ENCODE results near the gene GRID2IP.
A peak's percentile ranks its signal among the peaks of the same experiment; 100 is the strongest.

Gene GRID2IP

GRCh38 chr7:6516387-6516983 lies 34.8 kb downstream of the GRID2IP start:
- peak; percentile 81 for DNase-seq

- DNase-seq, result no peak
Measured at GRCh38 chr7:6513541-6513940, 37.7 kb downstream of the GRID2IP start.

- DNase-seq, result no peak
Measured at GRCh38 chr7:6512892-6513291, 38.4 kb downstream of the GRID2IP start.

- DNase-seq, result no peak
Measured at GRCh38 chr7:6510476-6511133, 40.7 kb downstream of the GRID2IP start.

- DNase-seq, result no peak
Measured at GRCh38 chr7:6508950-6509349, 42.3 kb downstream of the GRID2IP start.

- no peak for DNase-seq
Measured at GRCh38 chr7:6508539-6508938, 42.7 kb downstream of the GRID2IP start.

- DNase-seq, result no peak
Measured at GRCh38 chr7:6507906-6508305, 43.4 kb downstream of the GRID2IP start.

- no peak for DNase-seq
Measured at GRCh38 chr7:6505685-6506559, 45.3 kb downstream of the GRID2IP start.

- DNase-seq, result no peak
Measured at GRCh38 chr7:6504996-6505395, 46.3 kb downstream of the GRID2IP start.

GRCh38 chr7:6502886-6503285 lies 48.4 kb downstream of the GRID2IP start:
- no peak for DNase-seq

- DNase-seq, result no peak
Measured at GRCh38 chr7:6501586-6502564, 49.4 kb downstream of the GRID2IP start.

GRCh38 chr7:6500691-6501090 lies 50.6 kb downstream of the GRID2IP start:
- DNase-seq, result no peak

- no peak for DNase-seq
Measured at GRCh38 chr7:6497994-6498393, 53.3 kb downstream of the GRID2IP start.

- DNase-seq, result no peak
Measured at GRCh38 chr7:6497637-6497905, 53.7 kb downstream of the GRID2IP start.

GRCh38 chr7:6496842-6497636 lies 54.2 kb downstream of the GRID2IP start:
- no peak for DNase-seq

GRCh38 chr7:6495597-6496262 lies 55.5 kb downstream of the GRID2IP start:
- DNase-seq, result no peak

- no peak for DNase-seq
Measured at GRCh38 chr7:6494365-6494764, 56.9 kb downstream of the GRID2IP start.

GRCh38 chr7:6491194-6491593 lies 60.1 kb downstream of the GRID2IP start:
- no peak for DNase-seq

- DNase-seq, result no peak
Measured at GRCh38 chr7:6489612-6490011, 61.6 kb downstream of the GRID2IP start.

- no peak for DNase-seq
Measured at GRCh38 chr7:6487184-6487545, 64.1 kb downstream of the GRID2IP start.

GRCh38 chr7:6486438-6487183 lies 64.7 kb downstream of the GRID2IP start:
- DNase-seq, result no peak
